CD14-positive monocyte (primary cell): Measurements from ENCODE around the gene EEIG1. TPM values are rescaled to one million over a fixed set of nuclear protein-coding genes. Genes with fewer than 3 reads are reported as not detected.

Experiments
- DNase-seq, 3 donors: peaks; one replicate each; pipeline ENCODE4 v3.0.0-alpha.2; 2011 to 2022
- H2AFZ ChIP-seq: 2 replicates; pipeline ENCODE4 v1.6.0; 2012; ENCODE audit warnings: mild to moderate bottlenecking, low read depth, low read length, inconsistent platforms; ENCODE audit not compliant: insufficient read depth, poor library complexity, severe bottlenecking
- H3K27ac ChIP-seq, 2 donors: 1 replicate in 1 of 2; 2 replicates in 1 of 2; pipeline ENCODE4 v1.5.1; 2012 to 2013; ENCODE audit warnings: low read length in 2 of 2, control low read depth in 1 of 2, inconsistent platforms in 1 of 2, low read depth in 1 of 2, mild to moderate bottlenecking in 1 of 2
- H3K27me3 ChIP-seq, 2 donors: one replicate each; pipeline versions ENCODE4 v1.6.0 to v1.6.1; 2011 to 2013; ENCODE audit warnings: low read length in 2 of 2; ENCODE audit not compliant: control insufficient read depth in 2 of 2, insufficient read depth in 2 of 2
- H3K36me3 ChIP-seq, 2 donors: replicated peaks in 1 of 2; 1 replicate in 1 of 2; 2 replicates in 1 of 2; pipeline versions ENCODE4 v1.5.1 to v1.6.1; 2012 to 2013; ENCODE audit warnings: low read length in 2 of 2, control low read depth in 1 of 2, inconsistent platforms in 1 of 2, mild to moderate bottlenecking in 1 of 2; ENCODE audit not compliant: insufficient read depth in 2 of 2, control insufficient read depth in 1 of 2
- H3K4me1 ChIP-seq, 2 donors: 1 replicate in 1 of 2; 2 replicates in 1 of 2; pipeline versions ENCODE4 v1.5.1 to v1.6.1; 2012 to 2013; ENCODE audit warnings: low read length in 2 of 2, control low read depth in 1 of 2, inconsistent platforms in 1 of 2, mild to moderate bottlenecking in 1 of 2, moderate library complexity in 1 of 2; ENCODE audit not compliant: insufficient read depth in 2 of 2, control insufficient read depth in 1 of 2
- H3K4me2 ChIP-seq: replicated peaks from 2 replicates; pipeline ENCODE3; 2012; ENCODE audit warnings: low read length, moderate library complexity, mild to moderate bottlenecking; ENCODE audit not compliant: poor library complexity, severe bottlenecking; ENCODE audit errors: extremely low read depth
- H3K4me3 ChIP-seq, 3 experiments: fragments of 200-600 bp in 1 of 3; sonication (generic) in 1 of 3; replicated peaks in 1 of 3; 1 replicate in 2 of 3; 2 replicates in 1 of 3; pipeline ENCODE4 v1.5.1; 2011 to 2013; ENCODE audit warnings: low read length in 3 of 3, mild to moderate bottlenecking in 3 of 3, control low read depth in 2 of 3, low read depth in 2 of 3, inconsistent platforms in 1 of 3, moderate library complexity in 1 of 3
- H3K79me2 ChIP-seq: 2 replicates; pipeline ENCODE4 v1.6.0; 2012; ENCODE audit warnings: mild to moderate bottlenecking, control low read depth, inconsistent platforms, low read length, moderate library complexity; ENCODE audit not compliant: insufficient read depth
- H3K9ac ChIP-seq: 2 replicates; pipeline ENCODE4 v1.6.0; 2017; ENCODE audit warnings: low read length, mild to moderate bottlenecking; ENCODE audit not compliant: insufficient read depth, poor library complexity, severe bottlenecking
- H3K9me3 ChIP-seq, 2 donors: replicated peaks in 1 of 2; 1 replicate in 1 of 2; 2 replicates in 1 of 2; pipeline versions ENCODE4 v1.5.1 to v1.6.1; 2012 to 2013; ENCODE audit warnings: low read length in 2 of 2, control low read depth in 1 of 2; ENCODE audit not compliant: control insufficient read depth in 1 of 2, insufficient read depth in 1 of 2
- H4K20me1 ChIP-seq: 2 replicates; pipeline ENCODE4 v1.6.0; 2012; ENCODE audit warnings: mild to moderate bottlenecking, low read length, control low read depth, moderate library complexity; ENCODE audit not compliant: insufficient read depth
- H3K27ac Mint-ChIP-seq, 7 donors: one replicate each; pipeline ENCODE4 v1.8.0; 2020; ENCODE audit warnings: mild to moderate bottlenecking in 7 of 7, mixed read lengths in 7 of 7, moderate library complexity in 6 of 7, inconsistent platforms in 2 of 7
- H3K27me3 Mint-ChIP-seq, 3 donors: one replicate each; pipeline ENCODE4 v1.8.0; 2021 to 2022; ENCODE audit warnings: low read depth in 3 of 3, mild to moderate bottlenecking in 3 of 3, mixed read lengths in 3 of 3, moderate library complexity in 3 of 3, inconsistent platforms in 1 of 3
- H3K36me3 Mint-ChIP-seq, 2 donors: one replicate each; pipeline ENCODE4 v1.8.0; 2020; ENCODE audit warnings: mixed read lengths in 2 of 2, inconsistent platforms in 1 of 2, mild to moderate bottlenecking in 1 of 2
- H3K4me1 Mint-ChIP-seq: one replicate; pipeline ENCODE4 v1.8.0; 2020; ENCODE audit warnings: mild to moderate bottlenecking, mixed read lengths
- H3K4me3 Mint-ChIP-seq, 2 donors: one replicate each; pipeline ENCODE4 v1.8.0; 2020; ENCODE audit warnings: mild to moderate bottlenecking in 2 of 2, mixed read lengths in 2 of 2, moderate library complexity in 1 of 2
- H3K9me3 Mint-ChIP-seq, 7 donors: one replicate each; pipeline ENCODE4 v1.8.0; 2020 to 2022; ENCODE audit warnings: mixed read lengths in 7 of 7, mild to moderate bottlenecking in 6 of 7, moderate library complexity in 6 of 7, inconsistent platforms in 2 of 7
- CTCF ChIP-seq: fragments of 200-600 bp; IDR thresholded peaks from one replicate; pipeline ENCODE4 v1.8.0; 2022; ENCODE audit warnings: antibody characterized with exemption, mild to moderate bottlenecking
- WGBS: methylation state at CpG from one replicate; pipeline ENCODE4 v1.1.5; 2013; ENCODE audit warnings: missing lambda C conversion rate; ENCODE audit not compliant: insufficient coverage; 5-methylcytosine and 5-hydroxymethylcytosine counted together
- intact Hi-C, 2 donors: fragments of 100-400 bp; cut with micrococcal nuclease; formaldehyde crosslinking; loops; one replicate each; pipeline versions ENCODE4 v1.15.0 to v1.15.1; 2023
- polyA minus RNA-seq: library from RNA; depleted of rRNA, polyadenylated mRNA; stranded (reverse); fragments of >200 nt; gene quantifications from 2 replicates; pipeline ENCODE4 v1.2.3, GENCODE V29; 2012
- polyA plus RNA-seq, 3 donors: library from polyadenylated mRNA; depleted of rRNA in 1 of 3; unstranded in 2 of 3; stranded (reverse) in 1 of 3; fragments of 300-500 nt in 2 of 3; fragments of >200 nt in 1 of 3; fragmentation: Illumina TruSeq in 2 of 3; gene quantifications; 1 replicate in 2 of 3; 2 replicates in 1 of 3; pipeline ENCODE4 v1.2.3, GENCODE V29; 2012 to 2021
- total RNA-seq, 12 experiments: library from RNA in 1 of 12; stranded (reverse) in 1 of 12; fragments of 120-200 nt in 1 of 12; gene quantifications; one replicate each; pipeline ENCODE4 v1.2.4 and lab custom pipeline; 2013 to 2026; ENCODE audit warnings: mixed read lengths in 6 of 12, inconsistent platforms in 1 of 12

EEIG1 gene
- 1.2 TPM for total RNA-seq (2013)
- polyA plus RNA-seq (1 to 10 TPM in 2 of 3 donors, under 1 TPM in 1; 0.86 to 2.3 (median 2.1) TPM), polyA minus RNA-seq (1.1 and 3.5 TPM in 2 replicates), total RNA-seq (lab: John Stamatoyannopoulos, UW) (1.1 to 9.4 (median 2.7) reads per million in 11 experiments)

GRCh38 chr9:127980706-127981558 is at the start of gene EEIG1:
TSS of gene EEIG1 (minus strand) at chr9:127980989. CDS start at chr9:127980137, 852 bp downstream.
- no peak for TF ChIP-seq CTCF
- no peaks in the 10 kb centered on the region for H3K9me3 ChIP-seq
- Mint-ChIP-seq H3K4me1 (peaks cover 27% of the 10 kb centered on the region), H3K9me3 (peaks cover 0 to 4% (median 0%) of the 10 kb centered on the region in 7 donors), H3K4me3 (peak within 1 kb of the TSS; percentile 93 to 95), H3K36me3 (peaks cover 0 to 3% of the 10 kb centered on the region in 2 donors), H3K27me3 (peaks cover 15 to 17% (median 15%) of the 10 kb centered on the region in 3 donors), H3K27ac (peak within 1 kb of the TSS; percentile 72 to 91 (median 85))
- peaks cover 5 to 13% of the 10 kb centered on the region in 2 donors for H3K27me3 ChIP-seq
- peaks cover 12% of the 10 kb centered on the region for H4K20me1 ChIP-seq
- peak within 1 kb of the TSS; percentile 73 for H3K9ac ChIP-seq
- H2AFZ ChIP-seq = peak within 1 kb of the TSS; percentile 98
- H3K36me3 ChIP-seq = no peaks in the 10 kb centered on the region
- under 1% methylated on average over 91 of the region's 93 CpGs for WGBS
- intact Hi-C loops = no loop called here
- H3K4me1 ChIP-seq = peaks cover 18 to 27% of the 10 kb centered on the region in 2 donors
- DNase-seq = peak; percentile 84 to 88 (median 88)
- peak within 1 kb of the TSS; percentile 87 for H3K4me2 ChIP-seq
- H3K4me3 ChIP-seq = peak within 1 kb of the TSS; percentile 69 to 83 (median 70)
- H3K79me2 ChIP-seq = no peaks in the 10 kb centered on the region
- peak within 1 kb of the TSS; percentile 34 to 74 for H3K27ac ChIP-seq

- TF ChIP-seq CTCF = no peak
- no peaks in the 10 kb centered on the region for H3K9me3 ChIP-seq
- DNase-seq = no peak
- intact Hi-C loops = no loop called here
- no peak overlapping the region for H3K27ac Mint-ChIP-seq
- peak overlapping the region in 1 of 3 experiments; percentile 49 for H3K4me3 ChIP-seq
- no peaks in the 10 kb centered on the region for H3K9me3 Mint-ChIP-seq
- H3K4me1 ChIP-seq = peaks cover 24 to 36% of the 10 kb centered on the region in 2 donors
- H4K20me1 ChIP-seq = no peaks in the 10 kb centered on the region
- H3K27ac ChIP-seq = peak overlapping the region in 1 of 2 donors; percentile 78
- peaks cover 5 to 12% (median 8%) of the 10 kb centered on the region in 3 donors for H3K27me3 Mint-ChIP-seq
- no peak overlapping the region for H3K4me3 Mint-ChIP-seq
- no peaks in the 10 kb centered on the region for H3K79me2 ChIP-seq
- H3K4me2 ChIP-seq = peak overlapping the region; percentile 62
- H3K4me1 Mint-ChIP-seq = peaks cover 44% of the 10 kb centered on the region
- H2AFZ ChIP-seq = no peak overlapping the region
- 83% methylated on average over 4 of the region's 4 CpGs for WGBS
- H3K36me3 Mint-ChIP-seq = no peaks in the 10 kb centered on the region
- H3K27me3 ChIP-seq = peaks cover 0 to 2% of the 10 kb centered on the region in 2 donors
- no peaks in the 10 kb centered on the region for H3K36me3 ChIP-seq
- H3K9ac ChIP-seq = no peak overlapping the region
Observed at GRCh38 chr9:128027705-128028104, 46.9 kb upstream of the EEIG1 start.
